Subcutaneous abdominal adipose tissue (tissue), 5 donors: ENCODE results near the gene GSTM4.

Experiments used
- H3K27ac ChIP-seq: one replicate; pipeline ENCODE4 v1.7.0; 2013; ENCODE audit warnings: low read depth, mild to moderate bottlenecking, inconsistent platforms, low read length, moderate library complexity
- H3K27me3 ChIP-seq, 5 donors: one replicate each; pipeline ENCODE4 v1.7.0; 2013; ENCODE audit warnings: low read length in 5 of 5, inconsistent platforms in 1 of 5; ENCODE audit not compliant: control insufficient read depth in 5 of 5, insufficient read depth in 4 of 5
- H3K36me3 ChIP-seq, 5 donors: one replicate each; pipeline ENCODE4 v1.7.0; 2013; ENCODE audit warnings: low read length in 5 of 5; ENCODE audit not compliant: control insufficient read depth in 5 of 5, insufficient read depth in 5 of 5
- H3K4me1 ChIP-seq, 5 donors: one replicate each; pipeline ENCODE4 v1.7.0; 2013; ENCODE audit warnings: low read length in 5 of 5, mild to moderate bottlenecking in 3 of 5, moderate library complexity in 1 of 5; ENCODE audit not compliant: control insufficient read depth in 5 of 5, insufficient read depth in 5 of 5
- H3K4me3 ChIP-seq, 5 donors: one replicate each; pipeline ENCODE4 v1.7.0; 2013; ENCODE audit warnings: low read length in 5 of 5, low read depth in 1 of 5
- H3K9ac ChIP-seq, 5 donors: one replicate each; pipeline ENCODE4 v1.7.0; 2013; ENCODE audit warnings: low read length in 5 of 5, mild to moderate bottlenecking in 4 of 5, moderate library complexity in 3 of 5
- H3K9me3 ChIP-seq, 5 donors: one replicate each; pipeline ENCODE4 v1.7.0; 2013; ENCODE audit warnings: low read length in 5 of 5; ENCODE audit not compliant: control insufficient read depth in 5 of 5
- donor health status: healthy.
- donor health status: healthy.
- donor health status: healthy.
- donor health status: healthy.
- donor health status: healthy.

GSTM4 gene

DNA sequence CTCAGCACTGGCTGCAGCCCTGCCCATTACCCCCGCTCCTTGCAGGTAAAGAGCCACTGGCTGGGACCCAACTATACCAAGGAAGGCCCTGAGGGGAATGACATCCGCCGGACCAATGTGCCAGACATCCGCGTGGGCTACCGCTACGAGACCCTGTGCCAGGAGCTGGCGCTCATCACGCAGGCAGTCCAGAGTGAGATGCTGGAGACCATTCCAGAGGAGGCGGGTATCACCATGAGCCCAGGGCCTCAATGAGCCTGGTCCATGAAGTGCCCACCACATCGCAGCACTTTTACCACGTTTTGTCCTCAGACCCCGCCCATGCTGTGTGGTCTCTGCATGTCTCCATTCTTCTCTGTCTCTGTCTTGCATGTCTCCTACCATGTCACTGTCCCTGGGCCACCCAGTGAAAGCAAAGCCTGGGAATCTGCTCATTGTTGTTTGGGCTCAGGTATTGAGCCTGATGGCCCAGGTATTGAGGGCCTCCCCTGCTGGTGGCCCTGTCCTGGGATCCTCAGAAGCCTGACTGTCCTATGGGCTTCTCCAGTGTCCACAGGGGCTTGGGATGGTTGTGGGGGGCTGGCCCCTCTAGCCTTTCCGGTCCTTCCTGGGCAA is 24.9 kb upstream of the GSTM4 start:
- Histone ChIP-seq H3K4me1 (peaks cover under 1 to 5% (median 4%) of the 10 kb centered on the region in 5 donors), H3K9me3 (no peaks in the 10 kb centered on the region), H3K27ac (no peak overlapping the region), H3K36me3 (peaks cover 0 to 59% (median 50%) of the 10 kb centered on the region in 5 donors), H3K4me3 (no peak overlapping the region), H3K27me3 (no peaks in the 10 kb centered on the region), H3K9ac (no peak overlapping the region)

DNA sequence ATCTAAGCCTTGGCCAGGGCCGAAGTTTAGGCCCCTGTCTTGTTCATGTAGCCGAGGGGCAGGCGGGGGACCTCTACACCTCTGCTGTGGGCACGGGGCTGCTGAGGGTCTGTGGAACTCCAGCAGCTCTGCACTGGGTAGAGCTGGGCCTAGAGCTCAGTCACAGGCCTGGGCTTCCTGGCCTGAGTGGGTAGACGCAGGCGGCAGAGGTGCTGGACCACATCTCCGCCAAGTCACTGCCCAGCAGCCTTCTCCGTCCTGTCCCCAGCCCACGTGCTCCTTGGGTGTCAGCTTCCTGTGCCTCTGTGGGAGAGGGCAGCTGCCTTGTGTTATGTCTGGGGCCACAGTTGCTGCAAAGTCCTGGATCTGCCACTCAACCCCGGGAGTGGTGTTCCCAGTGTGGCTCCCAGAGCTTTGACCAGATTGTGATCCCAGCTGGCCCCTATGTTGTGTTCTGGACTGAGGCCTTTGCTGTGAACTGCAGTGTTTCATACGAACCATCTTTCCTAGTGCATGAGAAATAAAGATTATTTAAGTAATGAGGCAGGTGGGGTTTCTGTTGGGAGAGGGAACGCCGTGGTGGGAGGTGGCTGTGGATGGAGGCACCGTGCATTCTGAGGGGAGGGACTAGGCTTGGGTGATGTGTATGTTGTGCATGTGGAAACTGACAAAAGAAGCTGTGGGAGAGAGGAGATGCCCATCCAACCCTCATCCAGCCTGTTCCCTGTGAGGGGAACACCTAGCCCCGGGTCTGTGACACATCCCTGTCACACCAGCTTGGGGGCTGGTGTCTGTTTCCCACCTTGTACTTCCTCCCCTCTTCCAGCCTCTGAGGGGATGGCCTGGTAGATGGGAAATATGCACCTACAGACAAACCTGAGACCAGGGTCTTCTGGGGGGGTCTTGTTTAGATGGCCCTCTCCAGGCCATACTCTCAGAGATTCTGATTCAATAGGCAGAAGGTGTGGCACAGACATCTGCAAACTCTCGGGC is 24.1 kb upstream of the GSTM4 start:
- H3K36me3 ChIP-seq: peaks cover 0 to 50% (median 46%) of the 10 kb centered on the region in 5 donors
- H3K27me3 ChIP-seq: no peaks in the 10 kb centered on the region
- no peak overlapping the region for H3K4me3 ChIP-seq
- H3K27ac ChIP-seq: no peak overlapping the region
- no peak overlapping the region for H3K9ac ChIP-seq
- H3K9me3 ChIP-seq: no peaks in the 10 kb centered on the region
- H3K4me1 ChIP-seq: peaks cover 2 to 11% (median 10%) of the 10 kb centered on the region in 5 donors

DNA sequence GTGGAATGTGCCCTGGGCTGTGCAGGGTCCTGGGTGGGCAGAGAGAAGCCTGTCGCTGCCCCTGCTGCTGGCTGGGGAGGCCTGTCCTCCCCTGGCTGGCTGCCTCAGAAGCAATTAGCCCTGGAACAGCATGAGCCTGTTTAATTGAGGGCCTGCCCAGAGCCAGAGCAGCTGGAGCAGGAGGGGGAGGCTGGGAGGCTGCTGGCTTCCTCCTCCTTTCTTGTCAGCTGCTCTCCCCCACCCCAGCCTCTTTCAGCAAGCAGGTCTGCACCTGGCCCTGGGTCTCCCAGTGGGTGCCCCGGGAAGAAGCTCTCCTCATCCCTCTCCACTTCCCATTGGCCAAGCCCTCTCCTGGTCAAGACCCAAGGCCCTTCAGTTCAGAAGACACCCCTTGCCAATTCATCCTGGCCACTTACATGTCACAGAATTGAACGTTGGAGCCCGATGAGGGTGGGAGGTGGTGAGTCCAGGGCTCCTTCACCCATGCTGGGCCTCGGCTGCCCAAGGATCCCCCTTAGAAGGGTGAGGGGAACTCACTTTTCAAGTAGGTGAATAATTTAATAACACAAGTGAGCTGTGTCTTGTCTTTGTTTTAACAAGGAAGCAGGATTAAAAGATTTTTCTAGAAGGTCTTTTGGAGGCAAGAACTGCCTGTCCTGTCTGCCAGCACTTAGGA is 23.1 kb upstream of the GSTM4 start:
- Histone ChIP-seq H3K27ac (no peak overlapping the region), H3K9ac (no peak overlapping the region), H3K4me3 (no peak overlapping the region), H3K4me1 (peaks cover 2 to 13% (median 10%) of the 10 kb centered on the region in 5 donors), H3K27me3 (no peaks in the 10 kb centered on the region), H3K36me3 (peaks cover 0 to 40% (median 36%) of the 10 kb centered on the region in 5 donors), H3K9me3 (no peaks in the 10 kb centered on the region)

DNA sequence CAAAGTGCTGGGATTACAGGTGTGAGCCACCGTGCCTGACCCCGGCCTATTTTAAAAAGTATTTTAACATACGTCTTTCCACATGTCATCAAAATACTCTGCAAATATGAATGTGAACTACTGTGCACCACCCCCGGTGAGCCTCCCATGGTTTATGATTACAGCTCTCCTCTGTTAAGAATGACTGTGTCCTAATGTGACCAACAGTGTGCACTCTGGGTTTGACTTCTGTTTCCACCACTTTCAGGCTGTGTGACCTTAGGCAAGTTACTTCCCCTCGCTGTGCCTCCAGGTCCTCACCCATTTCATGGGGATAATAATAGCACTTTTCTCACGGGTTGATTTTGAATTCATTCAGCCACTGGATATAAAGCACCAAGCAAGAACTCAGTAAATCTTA is 21.6 kb upstream of the GSTM4 start:
- no peak overlapping the region for H3K9ac ChIP-seq
- no peaks in the 10 kb centered on the region for H3K27me3 ChIP-seq
- no peaks in the 10 kb centered on the region for H3K9me3 ChIP-seq
- peaks cover 0 to 26% (median 21%) of the 10 kb centered on the region in 5 donors for H3K36me3 ChIP-seq
- H3K27ac ChIP-seq: no peak overlapping the region
- H3K4me3 ChIP-seq: no peak overlapping the region
- peaks cover 2 to 13% (median 10%) of the 10 kb centered on the region in 5 donors for H3K4me1 ChIP-seq

DNA sequence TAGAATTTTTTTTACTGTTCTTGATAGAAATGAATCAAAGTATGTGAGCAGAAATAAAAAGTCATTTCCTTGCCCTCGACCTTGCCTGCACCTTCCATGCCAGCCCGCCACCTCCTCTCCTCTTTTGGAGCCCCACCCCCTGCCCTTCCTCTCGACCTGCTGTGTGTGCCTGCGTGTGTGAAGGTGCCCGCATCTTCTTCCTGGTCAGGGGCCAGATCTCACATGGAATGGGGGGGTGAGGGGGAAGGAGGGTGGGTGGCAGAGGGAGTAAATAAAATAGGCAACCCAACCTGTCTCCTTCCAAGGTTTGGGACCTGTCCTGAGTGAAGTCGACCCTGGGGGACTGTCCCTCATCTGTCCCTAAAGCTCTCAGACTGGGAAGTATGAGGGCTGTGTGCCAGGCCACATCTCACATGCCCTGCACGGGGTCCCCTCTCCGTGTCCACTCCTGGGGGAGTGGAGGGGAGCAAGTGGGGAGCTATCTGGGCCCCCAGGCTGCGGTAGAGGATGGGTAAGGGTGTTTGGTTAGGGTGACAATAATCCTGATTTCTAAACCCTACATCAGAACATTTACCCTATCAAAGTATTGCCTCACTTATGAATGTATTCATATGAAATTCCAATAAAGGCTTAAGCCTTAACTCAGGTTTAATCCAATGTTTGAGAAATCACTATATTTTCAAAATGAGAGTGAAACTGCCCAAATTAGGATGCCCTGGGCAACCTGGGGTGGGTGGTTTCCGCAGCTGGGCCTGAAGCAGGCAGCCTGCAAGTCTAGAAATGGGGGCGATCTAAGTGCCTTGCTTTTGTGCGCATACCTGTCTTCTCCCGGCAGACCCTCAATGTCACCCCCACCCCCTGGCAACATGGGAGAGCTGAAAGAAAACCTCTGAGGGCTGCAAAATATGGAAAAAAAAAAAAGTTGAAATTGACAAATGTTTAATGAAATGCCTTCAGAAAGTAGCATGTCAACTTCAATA is 20.8 kb upstream of the GSTM4 start:
- Histone ChIP-seq H3K9ac (no peak overlapping the region), H3K27me3 (no peaks in the 10 kb centered on the region), H3K27ac (no peak overlapping the region), H3K9me3 (no peaks in the 10 kb centered on the region), H3K36me3 (peaks cover 0 to 18% (median 15%) of the 10 kb centered on the region in 5 donors), H3K4me3 (no peak overlapping the region), H3K4me1 (peaks cover 2 to 14% (median 10%) of the 10 kb centered on the region in 5 donors)

DNA sequence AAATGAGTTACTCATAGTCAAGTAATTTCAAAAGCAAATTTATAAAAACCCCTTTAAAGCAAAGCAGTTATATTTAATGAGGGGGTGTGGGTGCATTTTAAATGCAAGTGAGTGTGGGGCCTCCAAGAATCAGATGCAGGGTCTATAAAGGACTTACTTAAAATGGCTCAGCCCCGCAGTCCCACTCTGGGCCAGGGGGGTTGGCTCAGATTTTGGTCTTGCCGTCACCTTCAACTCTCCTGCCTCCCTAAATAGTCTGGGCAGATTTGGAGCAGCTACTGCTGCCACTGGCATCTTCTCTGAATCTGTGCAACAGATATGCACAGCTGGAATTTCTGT is 20.1 kb upstream of the GSTM4 start:
- Histone ChIP-seq H3K9me3 (no peaks in the 10 kb centered on the region), H3K9ac (no peak overlapping the region), H3K36me3 (peaks cover 0 to 14% (median 11%) of the 10 kb centered on the region in 5 donors), H3K27me3 (no peaks in the 10 kb centered on the region), H3K4me3 (peak overlapping the region in 1 of 5 donors; percentile 9), H3K4me1 (peaks cover 2 to 19% (median 11%) of the 10 kb centered on the region in 5 donors), H3K27ac (no peak overlapping the region)

DNA sequence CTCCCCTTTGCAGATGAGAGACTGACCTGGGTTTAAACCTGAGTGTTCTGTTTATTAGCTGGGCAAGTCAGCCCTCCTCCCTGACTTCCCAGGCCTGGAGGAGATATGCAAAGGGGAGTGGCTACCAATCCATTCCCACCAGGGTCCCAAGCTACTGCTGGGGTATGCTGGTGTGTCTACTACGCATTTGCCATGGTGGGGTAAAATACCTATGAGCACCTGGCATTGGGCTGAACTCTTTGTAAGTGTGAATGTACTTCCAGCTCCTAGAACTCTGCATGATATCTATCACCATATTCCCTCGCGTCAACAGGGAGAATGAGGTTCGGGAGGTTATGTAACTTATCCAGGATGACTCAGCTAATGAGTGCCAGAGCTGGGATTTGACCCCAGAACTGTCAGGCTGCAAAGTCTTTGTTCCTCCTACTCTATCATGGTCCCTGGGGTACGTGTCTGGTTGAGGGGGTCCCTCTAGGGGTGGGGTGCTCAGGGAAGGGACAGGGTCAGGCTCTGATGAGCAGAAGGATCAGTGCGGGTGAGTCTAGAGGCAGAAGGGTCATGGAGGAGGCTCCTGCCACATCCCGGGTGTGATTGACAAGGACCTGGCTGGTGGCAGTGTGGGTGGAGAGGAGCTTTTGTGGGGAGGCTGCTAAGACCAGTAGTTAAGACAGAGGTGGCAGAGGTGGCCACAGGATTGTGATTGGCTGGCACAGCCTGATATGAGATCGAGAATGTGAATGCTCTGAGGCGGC is 19.5 kb upstream of the GSTM4 start:
- Histone ChIP-seq H3K9ac (no peak overlapping the region), H3K27me3 (no peaks in the 10 kb centered on the region), H3K27ac (no peak overlapping the region), H3K4me1 (peaks cover 2 to 19% (median 11%) of the 10 kb centered on the region in 5 donors), H3K9me3 (no peaks in the 10 kb centered on the region), H3K36me3 (peaks cover 0 to 8% (median 5%) of the 10 kb centered on the region in 5 donors), H3K4me3 (peak overlapping the region in 1 of 5 donors; percentile 9)

DNA sequence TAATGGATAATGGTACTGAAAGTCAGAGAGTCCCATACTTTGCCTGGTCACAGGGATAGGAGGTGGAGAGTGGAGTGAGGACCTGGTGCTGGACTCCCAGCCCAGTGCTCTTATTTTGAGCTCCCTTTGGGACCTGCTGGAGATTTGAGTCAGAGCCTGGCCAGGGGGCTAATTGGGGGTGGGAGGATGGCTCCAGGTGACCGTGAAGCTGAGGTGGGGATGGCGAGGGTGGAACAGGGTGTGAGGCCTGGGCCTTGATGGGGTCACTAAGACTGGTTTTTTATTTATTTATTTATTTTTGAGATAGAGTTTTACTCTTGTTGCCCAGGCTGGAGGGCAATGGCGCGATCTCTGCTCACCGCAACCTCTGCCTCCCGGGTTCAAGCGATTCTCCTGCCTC is 18.5 kb upstream of the GSTM4 start:
- Histone ChIP-seq H3K9ac (no peak overlapping the region), H3K9me3 (no peaks in the 10 kb centered on the region), H3K27me3 (no peaks in the 10 kb centered on the region), H3K36me3 (no peaks in the 10 kb centered on the region), H3K27ac (no peak overlapping the region), H3K4me1 (peaks cover 2 to 19% (median 11%) of the 10 kb centered on the region in 5 donors), H3K4me3 (no peak overlapping the region)
